Inflammatory macrophage treated with lipopolysaccharide for 4 hours (primary cell): ENCODE data around the gene TCF23.
A peak's percentile ranks its signal among the peaks of the same experiment; 100 is the strongest.

ENCODE experiments used
- DNase-seq: peaks from one replicate; pipeline ENCODE4 v3.0.0-alpha.2; 2020

TCF23 gene

DNA sequence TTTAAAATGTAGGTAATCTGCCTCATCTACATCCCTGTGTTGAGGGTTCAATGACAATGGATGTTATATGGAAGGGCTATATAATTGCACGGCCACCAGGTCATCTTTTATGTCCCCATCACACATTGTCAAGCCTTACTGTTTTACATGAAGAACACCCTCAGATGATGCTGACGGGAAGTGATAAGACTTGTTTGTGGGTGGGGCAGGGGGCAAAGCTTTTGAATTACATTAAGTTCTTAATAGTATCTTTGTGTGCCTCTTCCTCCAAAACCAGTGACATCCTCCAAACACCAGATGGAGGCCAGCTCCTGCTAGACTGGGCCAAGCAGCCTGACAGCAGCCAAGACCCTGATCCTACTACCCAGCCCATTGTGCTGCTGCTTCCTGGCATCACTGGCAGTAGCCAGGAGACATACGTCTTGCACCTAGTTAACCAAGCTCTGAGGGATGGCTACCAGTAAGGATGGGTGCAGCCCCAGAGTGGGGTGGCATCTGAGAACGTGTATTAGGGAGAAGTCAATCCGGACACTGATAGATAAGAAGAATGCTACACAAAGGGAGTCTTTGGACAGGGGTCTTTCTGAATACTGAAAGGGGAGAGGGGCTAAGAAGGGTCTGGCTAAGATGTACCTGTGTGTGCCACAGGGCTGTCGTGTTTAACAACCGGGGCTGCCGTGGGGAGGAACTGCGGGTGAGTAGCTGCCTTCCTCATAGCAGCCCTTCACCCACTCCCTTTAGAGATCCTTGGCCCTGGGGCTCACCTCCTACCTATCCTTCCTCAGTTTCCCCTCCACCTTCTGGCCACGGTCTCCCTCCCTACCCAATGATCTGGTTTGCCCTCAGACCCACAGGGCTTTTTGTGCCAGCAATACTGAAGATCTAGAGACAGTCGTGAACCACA lies 19.9 kb upstream of the TCF23 start:
- no peak for DNase-seq

DNA sequence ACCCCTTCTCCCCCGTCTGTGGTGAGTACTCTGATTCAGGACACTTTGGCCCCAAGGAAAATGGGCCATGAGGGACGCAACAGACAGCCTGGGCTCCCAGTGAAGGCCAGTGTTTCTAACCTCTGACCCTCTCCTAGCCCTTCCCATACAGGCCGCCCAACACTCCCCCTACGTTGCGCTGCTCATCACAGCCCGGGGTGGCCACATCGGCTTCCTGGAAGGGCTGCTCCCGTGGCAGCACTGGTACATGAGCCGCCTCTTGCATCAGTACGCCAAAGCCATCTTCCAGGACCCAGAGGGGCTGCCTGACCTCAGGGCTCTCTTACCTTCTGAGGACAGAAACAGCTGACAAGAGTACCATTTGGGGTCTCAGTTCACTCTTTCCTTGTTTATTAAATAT lies 18.4 kb upstream of the TCF23 start:
- no peak for DNase-seq

DNA sequence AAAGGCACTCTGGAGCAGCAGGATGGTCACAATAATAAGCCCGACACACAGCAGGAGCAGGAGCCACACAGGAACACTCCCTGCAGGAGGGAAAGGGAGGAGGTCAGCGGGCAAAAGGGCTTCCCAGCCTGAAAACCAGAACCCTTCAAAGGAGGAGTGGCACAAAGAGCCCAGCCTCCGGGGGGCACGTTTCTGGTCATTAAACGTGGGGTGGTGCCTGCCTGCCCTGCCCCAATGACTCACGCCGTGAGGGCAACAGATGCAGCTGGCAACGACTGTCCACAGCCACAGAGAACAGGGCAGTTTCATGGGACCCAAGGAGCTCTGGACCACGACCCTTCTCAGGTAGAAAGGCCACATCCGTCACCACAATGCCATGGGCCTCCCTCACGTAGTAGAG lies 17.4 kb upstream of the TCF23 start:
- no peak for DNase-seq

DNA sequence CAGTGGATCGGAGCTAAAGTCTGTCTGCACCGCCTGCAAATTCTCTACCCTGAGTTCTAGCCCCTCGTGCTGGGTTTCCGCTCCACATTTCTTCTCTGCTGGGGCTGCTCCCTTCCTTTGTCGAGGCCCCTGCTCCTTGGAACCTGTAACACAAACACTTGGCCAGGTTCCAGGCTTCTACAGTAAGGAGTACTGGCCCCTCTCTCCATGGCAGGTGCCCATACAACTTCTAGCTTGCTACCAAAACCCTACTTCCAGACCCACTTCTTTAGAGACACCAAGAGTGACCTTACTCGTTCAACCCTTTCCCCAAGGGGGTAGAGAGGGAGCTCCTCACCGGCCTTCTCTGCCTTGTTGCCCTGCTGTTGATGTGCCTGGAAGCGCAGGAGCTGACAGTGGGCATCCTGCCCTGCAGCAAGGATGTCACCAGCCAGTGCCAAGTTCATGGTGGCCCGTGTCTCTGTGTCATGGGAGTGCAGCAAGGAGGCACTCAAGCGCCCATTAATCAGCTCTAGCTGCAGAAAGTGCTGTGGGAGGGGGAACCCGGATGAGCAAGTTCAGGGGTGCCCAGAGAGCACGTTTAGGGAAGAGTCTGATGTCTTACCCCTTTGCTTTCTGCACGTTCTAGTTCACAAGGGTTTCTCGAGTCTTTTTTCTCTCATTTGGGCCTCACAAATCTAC lies 15.5 kb upstream of the TCF23 start:
- peak; percentile 20 for DNase-seq

DNA sequence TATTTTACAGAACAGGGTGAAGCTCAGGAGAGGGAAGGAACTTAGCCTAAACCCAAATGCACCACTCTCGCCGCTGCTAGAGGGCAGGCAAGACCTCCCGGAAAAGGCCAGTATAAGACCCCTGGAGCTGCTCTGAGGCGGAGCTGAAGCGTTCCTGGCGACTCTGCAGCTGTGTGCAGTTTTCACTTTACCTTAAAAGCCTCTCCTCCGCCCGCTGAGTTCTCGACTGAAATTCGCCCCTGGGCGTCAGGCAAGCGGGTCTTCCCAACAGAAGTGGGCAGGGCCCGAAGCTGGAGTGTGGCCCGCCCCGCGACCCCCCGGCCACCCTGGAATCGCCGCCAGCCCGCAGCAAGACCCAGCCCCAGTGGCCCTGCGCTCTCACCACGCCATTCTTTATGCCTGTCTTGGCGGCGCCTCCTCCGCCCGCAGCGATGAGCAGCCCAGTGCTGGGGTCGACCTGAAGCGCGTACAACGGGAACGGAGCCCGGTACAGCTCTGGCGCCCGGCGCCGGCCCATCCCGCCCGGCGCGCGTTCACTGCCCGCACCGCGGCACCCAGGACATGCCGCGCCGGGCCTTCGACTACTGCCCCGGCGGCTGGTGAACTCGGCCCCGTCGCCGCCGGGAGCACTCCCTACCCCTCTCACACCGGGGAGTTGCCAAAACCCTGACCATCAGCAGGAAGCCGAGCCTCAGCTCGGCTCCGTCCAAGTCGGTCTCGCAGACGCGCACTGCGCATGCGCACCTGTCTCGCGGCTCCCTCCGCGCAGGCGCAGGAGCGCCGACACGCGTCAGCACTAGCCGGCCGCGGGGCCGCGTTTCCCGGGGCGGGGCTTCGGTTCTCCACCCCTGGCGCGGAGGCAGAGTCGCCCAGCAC lies 14.7 kb upstream of the TCF23 start, which contains the start of gene PREB:
TSS of gene PREB (minus strand) at position 732 of the 876 bp plus-strand sequence. CDS start at position 517, 215 bp downstream.
- peak; percentile 98 for DNase-seq

DNA sequence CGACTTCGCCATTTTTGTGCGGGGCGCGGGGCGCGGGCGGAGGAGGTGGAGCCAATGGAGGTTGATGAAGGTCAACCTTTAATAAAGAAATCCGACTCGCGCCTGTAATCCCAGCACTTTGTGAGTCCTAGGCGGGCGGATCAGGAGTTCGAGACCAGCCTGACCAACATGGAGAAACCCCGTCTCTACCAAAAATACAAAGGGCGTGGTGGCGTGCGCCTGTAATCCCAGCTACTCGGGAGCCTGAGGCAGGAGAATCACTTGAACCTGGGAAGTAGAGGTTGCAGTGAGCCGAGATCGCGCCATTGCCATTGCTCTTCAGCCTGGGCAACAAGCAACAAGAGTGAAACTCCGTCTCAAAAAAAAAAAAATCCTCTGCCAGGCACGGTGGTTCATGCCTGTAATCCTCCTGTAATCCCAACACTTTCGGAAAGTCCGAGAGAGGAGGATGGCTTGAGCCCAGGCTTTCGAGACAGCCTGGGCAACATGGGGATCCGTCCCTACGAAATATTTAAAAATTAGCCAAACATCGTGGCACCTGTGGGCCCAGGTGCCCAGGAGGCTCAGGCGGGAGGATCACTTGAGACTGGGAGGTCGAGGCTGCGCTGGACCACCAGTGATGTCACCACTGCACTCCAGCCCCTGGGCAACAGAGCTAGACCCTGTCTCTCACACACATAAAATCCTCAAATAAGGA lies 13.9 kb upstream of the TCF23 start:
- no peak for DNase-seq

DNA sequence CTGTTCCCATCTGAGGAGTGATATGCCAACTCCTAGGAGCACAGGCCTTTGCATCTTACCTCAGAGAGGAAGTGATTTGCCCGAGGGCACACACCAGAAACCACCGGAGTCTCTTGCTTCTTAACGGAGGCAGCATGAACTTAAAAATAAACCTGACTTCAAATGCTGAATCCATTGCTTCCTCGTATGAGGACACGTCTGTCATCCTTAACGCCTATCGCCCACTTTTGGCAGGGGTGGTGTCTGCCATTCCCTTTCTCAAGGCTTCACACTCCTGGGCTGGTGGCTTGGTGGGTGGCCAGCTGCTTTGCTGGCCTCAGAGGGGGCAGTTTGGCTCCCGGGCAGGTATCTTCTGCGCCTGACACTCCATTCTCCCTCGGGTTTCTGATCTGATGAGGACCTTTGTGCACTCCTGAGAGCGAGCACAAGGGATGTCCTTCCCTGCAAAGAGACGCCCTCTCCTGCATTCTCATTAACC lies 13.3 kb upstream of the TCF23 start:
- DNase-seq = peak; percentile 19

DNA sequence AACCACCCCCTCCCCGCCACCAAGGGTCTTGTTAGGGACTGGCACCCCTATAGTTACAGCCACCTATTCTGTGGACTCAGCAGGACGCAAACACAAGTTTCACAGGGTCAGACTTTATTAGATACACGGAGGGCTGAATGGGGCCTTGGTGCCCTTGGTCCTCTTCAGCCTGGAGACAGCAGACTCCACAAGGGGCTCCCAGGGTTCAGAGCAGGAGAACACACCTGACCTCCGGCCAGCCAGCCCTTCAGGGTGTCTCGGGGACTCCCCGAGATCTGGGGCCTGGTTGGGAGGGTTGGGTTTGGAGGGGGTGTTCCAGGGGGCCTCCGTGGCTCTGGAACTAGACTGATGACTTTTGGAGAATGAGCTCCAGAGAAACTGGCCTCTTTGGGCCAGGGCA lies 12.1 kb upstream of the TCF23 start:
- DNase-seq = no peak

DNA sequence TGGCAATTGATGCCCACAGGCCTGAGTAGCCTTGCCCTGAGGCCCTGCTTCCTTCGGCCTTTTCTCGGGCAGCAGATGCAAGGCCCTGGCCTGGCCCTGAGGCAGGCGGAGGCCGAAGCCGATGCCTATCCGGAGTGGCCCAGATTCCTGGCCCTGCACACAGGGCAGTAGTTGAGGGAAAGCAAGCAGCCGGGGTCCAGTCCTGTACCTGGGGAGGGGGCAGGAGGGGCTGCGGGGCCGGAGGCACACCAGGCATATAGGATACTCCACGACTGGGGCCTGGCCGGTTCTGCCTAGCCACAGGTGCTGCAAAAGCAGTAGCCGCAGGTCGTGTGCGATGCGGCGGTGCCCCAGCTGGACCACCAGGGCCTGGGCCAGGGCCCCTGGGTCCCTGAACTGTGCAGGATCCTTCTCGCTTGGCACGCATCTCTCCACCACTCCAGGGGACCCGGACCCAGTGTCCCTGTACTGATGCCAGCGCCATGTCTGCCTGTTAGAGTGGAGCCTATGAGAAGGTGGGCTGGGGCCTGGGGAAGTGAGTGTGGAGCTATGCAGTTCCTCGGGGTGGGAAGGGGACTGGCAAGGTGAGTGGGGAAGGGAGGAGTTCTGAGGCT lies 11.4 kb upstream of the TCF23 start:
- no peak for DNase-seq

DNA sequence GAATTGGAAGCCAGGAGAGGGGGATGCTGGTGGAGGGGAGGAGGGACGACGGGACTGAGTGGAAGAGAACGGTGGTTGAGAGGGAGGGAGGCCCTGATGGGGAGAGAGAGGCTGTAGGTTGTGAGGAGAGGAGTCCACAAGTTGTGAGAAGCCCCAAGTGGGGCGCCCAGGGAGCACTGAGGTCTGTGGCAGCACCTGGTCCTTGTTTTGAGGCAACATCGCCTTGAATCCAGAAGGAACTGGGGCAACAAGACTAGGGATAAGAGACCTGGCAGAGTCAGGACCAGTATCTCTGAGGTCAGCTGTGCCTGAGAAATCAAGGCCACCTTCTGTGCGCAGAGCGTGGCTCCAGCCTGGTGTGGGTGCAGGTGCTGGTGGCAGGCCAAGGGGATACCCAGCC lies 10.7 kb upstream of the TCF23 start:
- DNase-seq = no peak

DNA sequence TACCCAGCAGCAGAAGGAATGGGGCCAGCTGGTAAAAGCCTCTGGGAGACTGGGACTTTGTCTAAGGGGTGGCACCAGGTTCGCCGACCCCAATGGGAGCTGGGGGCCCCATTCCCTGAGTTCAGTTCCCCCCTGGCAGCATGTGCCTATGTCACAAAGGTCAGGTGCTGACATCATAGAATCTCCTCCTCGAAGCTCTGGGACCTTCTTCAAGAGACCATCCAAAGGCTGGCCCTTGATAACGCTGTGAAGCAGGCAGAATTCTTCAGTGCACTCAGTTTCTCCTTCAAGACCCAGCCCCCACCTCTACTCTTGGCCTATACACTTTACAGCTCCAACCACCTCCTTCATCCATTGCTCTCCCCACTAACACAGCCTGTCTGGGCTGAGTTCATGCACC lies 9.5 kb upstream of the TCF23 start, which contains the start of gene PRR30:
TSS of gene PRR30 (minus strand) at position 101 of the 400 bp plus-strand sequence. CDS start 1,081 bp downstream, outside the sequence.
- DNase-seq = no peak

DNA sequence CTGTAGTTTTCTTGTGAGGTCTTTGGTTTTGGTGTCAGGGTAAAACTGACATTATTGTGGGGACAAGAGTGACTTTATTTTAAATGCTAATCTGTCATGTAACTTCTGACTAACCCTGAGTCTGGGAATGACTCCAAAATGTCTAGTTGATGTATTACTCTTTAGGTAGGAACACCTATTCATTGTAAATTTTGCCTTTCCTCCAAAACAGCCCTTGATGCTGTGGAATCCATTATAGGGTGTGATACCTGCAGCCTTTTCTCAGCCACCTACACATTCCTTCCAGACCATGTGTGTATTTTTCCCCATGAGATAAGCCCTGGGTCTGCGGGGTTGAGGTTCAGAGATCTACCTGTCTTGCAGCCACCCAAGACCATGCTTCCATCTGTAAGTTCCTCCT lies 5.5 kb upstream of the TCF23 start:
- no peak for DNase-seq

DNA sequence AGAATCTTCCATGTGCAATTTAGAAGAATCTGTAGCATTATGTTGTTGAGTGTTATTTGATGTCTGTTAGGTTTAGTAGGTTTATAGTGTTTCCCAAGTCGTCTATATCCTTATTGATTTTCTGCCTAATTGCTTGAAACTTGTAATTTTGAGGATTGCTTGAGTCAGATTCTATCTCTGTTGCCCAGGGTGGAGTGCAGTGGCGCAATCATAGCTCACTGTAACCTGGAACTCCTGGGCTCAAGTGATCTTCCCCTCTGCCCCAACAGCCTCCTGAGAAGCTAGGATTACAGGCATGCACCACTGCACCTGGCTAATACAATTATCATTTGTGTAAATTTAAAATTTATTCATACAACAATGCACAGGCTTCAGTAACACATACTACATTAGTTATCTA lies 3.1 kb upstream of the TCF23 start:
- no peak for DNase-seq

DNA sequence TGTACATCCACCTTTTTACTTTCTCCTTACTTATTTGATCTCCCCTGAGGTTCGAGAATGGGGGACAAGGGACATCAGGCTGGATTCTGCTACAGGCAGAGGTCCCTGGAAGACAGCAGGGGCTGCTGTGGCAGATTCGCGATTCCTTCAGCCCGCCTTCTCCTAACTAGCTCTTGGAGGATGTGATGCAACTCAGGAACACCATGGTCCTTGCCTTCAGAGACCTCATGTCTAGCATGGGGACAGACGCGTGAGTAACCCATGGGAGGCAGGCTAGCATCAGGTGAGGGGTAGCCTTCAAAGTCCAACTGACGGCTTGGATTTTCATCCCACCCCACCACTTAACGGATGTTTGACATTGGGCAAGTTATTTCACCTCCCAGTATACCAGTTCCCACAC lies 869 bp upstream of the TCF23 start:
- no peak for DNase-seq

DNA sequence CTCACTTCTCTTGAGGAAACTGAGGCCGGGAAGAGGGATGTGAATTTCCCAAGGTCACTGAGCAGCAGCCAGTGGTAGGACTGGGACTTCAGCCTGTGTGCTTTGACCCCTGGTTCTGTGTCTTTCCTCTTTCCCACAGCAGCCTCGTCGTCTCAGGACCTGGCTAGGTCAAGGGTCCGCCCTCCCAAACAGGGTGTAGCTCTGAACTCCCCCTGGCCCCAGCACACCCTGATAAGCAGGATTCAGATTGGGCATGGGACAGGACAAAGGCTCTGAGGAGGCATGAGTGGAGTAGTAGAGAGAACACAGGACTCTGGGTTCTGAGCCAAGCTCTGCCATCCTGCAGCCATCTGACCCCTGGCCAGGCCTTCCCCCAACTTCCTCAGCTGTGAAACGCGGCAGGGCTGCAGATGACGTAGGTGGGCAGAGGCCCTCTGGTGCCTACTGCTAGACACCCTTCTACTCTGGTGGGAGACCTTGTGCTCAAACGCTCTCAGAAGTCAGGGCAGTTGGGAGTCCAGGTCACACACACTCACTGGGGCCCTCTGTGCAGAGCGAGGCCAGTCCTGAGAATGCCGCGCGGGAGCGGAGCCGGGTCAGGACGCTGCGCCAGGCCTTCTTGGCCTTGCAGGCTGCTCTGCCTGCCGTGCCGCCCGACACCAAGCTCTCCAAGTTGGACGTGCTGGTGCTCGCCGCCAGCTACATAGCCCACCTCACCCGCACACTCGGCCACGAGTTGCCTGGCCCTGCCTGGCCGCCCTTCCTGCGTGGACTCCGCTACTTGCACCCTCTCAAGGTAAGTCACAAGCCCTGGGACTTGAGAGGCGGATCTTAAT lies 984 bp downstream of the TCF23 start:
- DNase-seq = no peak

DNA sequence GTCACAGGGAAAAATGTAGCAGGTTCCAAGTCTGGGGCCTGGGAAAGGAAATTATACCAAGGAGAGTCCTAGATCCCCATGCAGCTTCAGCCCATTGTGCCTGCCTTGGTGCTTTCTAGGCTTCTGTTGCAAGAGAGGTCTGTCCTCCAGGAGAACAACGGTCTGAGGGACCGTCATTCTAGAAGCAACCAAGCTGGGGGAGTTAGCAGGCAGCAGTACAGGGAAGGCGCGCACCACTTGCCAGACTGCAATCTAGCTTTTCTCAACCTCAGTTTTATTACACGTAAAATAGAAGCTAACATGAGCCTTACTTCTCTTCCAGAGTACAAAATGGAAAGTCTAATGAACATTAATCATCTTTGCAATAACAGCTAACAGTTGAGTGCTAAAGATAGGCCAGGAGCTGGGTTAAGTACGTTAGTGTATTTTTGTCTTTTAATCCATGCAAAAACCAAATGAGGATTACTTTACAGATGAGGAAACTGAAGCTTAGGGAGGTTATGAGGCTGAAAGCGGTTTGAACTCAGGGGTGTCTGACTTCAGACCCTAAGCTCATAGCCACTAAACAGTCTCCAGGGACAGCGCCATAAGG lies 1.9 kb downstream of the TCF23 start:
- DNase-seq = no peak

DNA sequence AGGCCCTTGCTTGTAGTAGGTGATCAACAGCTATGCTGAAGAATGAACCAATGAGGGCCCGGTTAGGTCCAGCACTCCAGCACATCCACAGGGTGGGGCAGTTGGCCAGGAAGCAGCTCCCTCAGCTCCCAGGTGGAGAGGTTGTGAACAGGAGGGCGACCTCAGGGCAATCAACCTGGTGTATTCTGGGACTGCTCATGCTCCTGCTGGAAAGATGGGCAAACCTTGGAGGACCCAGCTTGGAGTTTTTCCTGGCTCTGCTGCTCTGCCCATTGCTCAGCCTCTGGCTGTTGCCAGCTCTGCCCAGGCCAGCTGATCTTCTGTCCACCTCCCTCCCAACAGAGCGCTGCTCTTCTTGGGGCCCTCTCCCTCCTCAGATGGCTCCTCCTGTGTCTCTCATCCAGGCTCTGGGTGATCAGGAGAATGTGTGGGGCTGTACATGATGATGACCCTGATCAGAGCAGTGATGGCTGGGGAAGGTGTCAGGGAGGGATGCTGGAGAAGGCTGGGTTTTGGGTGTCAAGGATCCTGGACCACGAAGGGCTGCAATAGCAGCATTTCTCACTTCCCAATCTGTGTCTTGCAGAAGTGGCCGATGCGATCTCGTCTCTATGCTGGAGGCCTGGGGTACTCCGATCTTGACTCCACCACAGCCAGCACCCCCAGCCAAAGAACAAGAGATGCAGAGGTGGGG lies 3.4 kb downstream of the TCF23 start:
- no peak for DNase-seq

DNA sequence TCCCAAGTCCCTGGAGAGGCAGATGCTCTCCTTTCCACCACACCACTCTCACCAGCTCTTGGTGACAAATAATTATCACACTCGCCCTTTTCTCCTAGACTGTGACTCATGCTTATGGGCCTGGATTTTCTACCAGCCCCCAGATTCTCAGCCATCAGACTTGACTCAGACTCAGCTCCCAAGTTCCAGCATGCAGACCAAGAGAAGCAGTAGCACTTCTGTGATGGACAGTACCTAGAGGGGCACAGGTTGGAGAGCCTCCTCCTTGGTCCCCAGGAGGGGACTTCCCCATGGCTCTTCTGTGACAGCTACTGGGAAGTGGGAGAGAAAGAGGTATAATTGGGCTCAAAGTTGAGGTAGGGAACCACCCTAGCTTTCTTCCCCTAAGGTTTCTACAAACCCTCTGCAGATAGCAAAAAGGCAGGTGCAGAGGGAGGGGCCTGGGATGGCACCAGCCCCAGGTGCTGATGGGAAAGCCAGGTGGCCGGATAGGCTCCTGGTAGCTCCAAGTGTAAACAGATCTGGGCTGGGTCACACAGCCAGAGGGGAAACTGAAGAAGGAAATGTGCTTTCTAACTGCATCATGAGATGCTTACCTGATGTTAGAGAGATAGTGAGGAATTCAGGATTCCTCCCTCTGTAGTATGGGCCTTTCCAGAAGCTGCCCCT lies 4.1 kb downstream of the TCF23 start:
- DNase-seq = no peak

DNA sequence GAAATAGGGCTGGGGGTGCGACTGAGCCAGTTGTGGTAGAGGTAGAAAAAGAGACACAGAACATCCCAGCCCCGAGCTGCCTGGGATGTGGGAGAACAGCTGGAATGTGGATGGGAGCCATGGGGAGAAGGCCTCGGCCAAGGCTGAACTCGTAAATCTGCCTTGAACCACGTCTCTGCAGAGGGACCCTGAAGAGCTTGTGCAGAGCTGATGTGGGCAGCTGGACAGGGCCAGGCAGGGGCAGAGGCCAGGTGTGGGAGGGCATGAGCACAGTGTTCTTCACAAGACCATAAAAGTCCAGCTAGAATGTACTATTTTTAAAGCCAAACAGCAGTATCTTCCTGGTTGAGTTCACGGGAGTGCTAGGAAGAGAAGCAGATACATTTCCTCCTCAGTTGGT lies 5.7 kb downstream of the TCF23 start:
- DNase-seq = no peak
